Measurements from ENCODE around the gene KDM1B. TPM values are rescaled to one million over a fixed set of nuclear protein-coding genes. Genes with fewer than 3 reads are reported as not detected.

Gene KDM1B
- total and polyA plus RNA-seq, 2 of the 8 experiments (the other 6 are each of a cell fraction or from before 2014, with no cell fraction given): 3.7 to 7.5 TPM

DNA sequence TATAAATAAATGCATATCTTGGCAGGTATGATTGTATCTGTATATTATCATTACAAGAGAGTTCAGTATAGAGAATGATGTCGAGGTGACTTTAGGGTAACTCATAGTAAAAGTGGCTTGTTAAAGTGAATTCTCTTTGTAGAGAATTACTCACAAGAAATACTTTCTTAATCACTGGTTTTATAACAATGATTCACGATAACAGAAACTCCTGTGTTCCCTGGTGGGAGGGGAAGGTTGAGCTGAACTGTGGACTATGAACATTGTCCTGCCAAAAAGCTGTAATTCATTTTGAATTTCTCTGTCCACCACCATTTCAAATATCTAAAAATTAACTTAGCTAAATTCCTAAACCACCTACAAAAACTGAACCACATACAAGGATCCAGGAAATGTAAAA is 8.1 kb upstream of the KDM1B start:
- POLR2A ChIA-PET (ENCODE audit: partially characterized antibody): no interaction called here
- Histone ChIP-seq H3K18ac (ENCODE audit: extremely low read depth, low read length) (no peak overlapping the region), H2BK20ac (ENCODE audit: low read length) (no peak overlapping the region), H2BK15ac (ENCODE audit: low read length) (no peak overlapping the region), H3K4me3 (ENCODE audit: extremely low read depth in 1 of 4, insufficient read depth in 2 of 4, low read depth in 3 of 4, low read length in 4 of 4) (no peak overlapping the region), H4K20me1 (replicated peaks in 1 of 2; ENCODE audit: control insufficient read depth in 1 of 2, insufficient read depth in 2 of 2, low read length in 2 of 2) (no peaks in the 10 kb centered on the region), H4K8ac (ENCODE audit: extremely low read depth, insufficient read depth, low read length) (no peak overlapping the region), H3K4me1 (replicated peaks in 1 of 4; ENCODE audit: control insufficient read depth in 3 of 4, insufficient read depth in 4 of 4, low read length in 3 of 4) (no peaks in the 10 kb centered on the region), H3K56ac (replicated peaks; ENCODE audit: insufficient read length, low read depth, low read length) (no peak overlapping the region), H4K91ac (replicated peaks; ENCODE audit: insufficient read length, low read length) (no peak overlapping the region), H3K4me2 (ENCODE audit: insufficient read depth in 1 of 2, low read depth in 2 of 2, low read length in 2 of 2) (no peak overlapping the region), H4K5ac (ENCODE audit: insufficient read length, low read depth, low read length) (no peak overlapping the region), H3K14ac (ENCODE audit: insufficient read length) (no peak overlapping the region), H3K9me3 (ENCODE audit: insufficient read depth in 2 of 2, low read depth in 1 of 2, low read length in 1 of 2) (no peaks in the 10 kb centered on the region), H3K36me3 (ENCODE audit: control insufficient read depth in 2 of 4, insufficient read depth in 4 of 4, low read length in 3 of 4) (peaks cover 0 to 15% (median 0%) of the 10 kb centered on the region in 4 experiments; a peak in 4 of 8 replicates), H2BK5ac (ENCODE audit: low read depth, low read length) (no peak overlapping the region), H2AK5ac (ENCODE audit: low read depth, low read length) (no peak overlapping the region), H3K79me2 (ENCODE audit: control insufficient read depth in 1 of 2, insufficient read depth in 2 of 2, low read length in 2 of 2) (no peaks in the 10 kb centered on the region), H3K23me2 (ENCODE audit: low read depth, low read length) (no peaks in the 10 kb centered on the region), H2BK120ac (replicated peaks; ENCODE audit: low read depth, low read length) (no peak overlapping the region), H2AFZ (ENCODE audit: low read length) (no peak overlapping the region), H2BK12ac (ENCODE audit: low read depth, low read length) (no peak overlapping the region), H3K23ac (ENCODE audit: insufficient read length) (no peak overlapping the region), H3K9ac (replicated peaks in 1 of 4; ENCODE audit: extremely low read depth in 1 of 4, low read depth in 3 of 4, low read length in 3 of 4) (no peak overlapping the region), H3K4ac (replicated peaks; ENCODE audit: insufficient read length, low read depth, low read length) (no peak overlapping the region), H3K79me1 (ENCODE audit: low read depth, low read length) (no peaks in the 10 kb centered on the region), H3K27ac (ENCODE audit: low read depth, low read length) (no peak overlapping the region), H3K27me3 (replicated peaks in 1 of 4; ENCODE audit: control insufficient read depth in 3 of 4, extremely low read depth in 1 of 4, insufficient read depth in 3 of 4, low read length in 3 of 4) (no peaks in the 10 kb centered on the region)
- WGBS, 2 experiments (ENCODE audit: extremely low coverage in 1 of 2, insufficient coverage in 1 of 2, insufficient read length in 1 of 2, insufficient replicate concordance in 2 of 2, low coverage in 1 of 2, low lambda C conversion rate in 2 of 2, missing lambda C conversion rate in 1 of 2): 91% methylated on average over 2 of the region's 2 CpGs; no CpG with 5 or more reads in 1 of the 2 experiments
- CTCF ChIA-PET (ENCODE audit: partially characterized antibody): no interaction called here
- DNase-seq (ENCODE audit: low read depth in 1 of 2, low spot score in 2 of 2) (no peak), FAIRE-seq (no peak)
- TF ChIP-seq BRCA1 (IDR thresholded peaks at IDR 0.05; ENCODE audit: low read depth, low read length) (no peak), GTF2F1 (IDR thresholded peaks at IDR 0.05; ENCODE audit: borderline replicate concordance, low read depth, low read length) (no peak)
